Brain pericyte (primary cell): ENCODE measurements around the gene FAN1.

ENCODE experiments used
- DNase-seq: peaks from one replicate; pipeline ENCODE4 v3.0.0-alpha.2; 2012; ENCODE audit warnings: low read depth, low spot score

The FAN1 gene

DNA sequence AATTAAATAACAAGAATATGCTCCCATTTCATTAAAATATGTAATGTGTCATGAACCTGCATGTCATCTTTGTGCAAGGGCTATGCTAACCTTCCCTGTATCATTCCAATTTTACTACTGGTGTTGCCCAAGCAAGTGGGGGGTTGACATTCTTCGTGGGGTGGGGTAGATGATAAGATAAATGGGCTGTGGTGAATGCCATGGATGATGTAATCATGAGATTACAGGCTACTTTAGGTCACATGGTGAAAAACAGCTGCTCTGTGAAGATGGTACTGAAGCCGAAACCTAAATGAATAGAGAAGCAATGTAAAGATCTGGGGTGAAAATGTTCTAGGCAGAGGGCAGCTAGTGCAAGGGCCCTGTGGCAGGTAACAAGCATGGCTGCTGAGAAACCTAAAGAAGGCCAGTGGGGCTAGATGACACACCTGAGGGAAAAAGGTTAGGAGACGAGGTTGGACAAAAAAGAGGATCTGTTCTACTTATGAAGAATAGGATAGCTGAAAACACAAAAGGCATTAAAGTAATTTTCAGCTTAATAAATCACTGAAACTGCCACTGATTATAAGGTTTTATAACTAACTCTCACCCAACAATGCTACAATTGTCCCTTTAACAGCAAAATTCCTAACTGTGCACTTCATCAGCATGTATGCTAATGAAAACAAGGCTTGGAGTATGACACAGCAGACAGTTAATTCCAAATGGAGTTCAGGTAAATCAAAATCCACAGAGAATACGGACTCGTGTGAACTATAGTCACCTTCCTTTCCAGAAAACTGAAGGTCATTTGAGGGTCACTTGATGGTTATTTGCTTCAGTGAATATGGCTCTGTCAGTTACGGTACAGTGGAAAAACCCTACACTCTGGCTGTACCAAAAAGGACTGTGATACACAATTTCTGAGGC lies 52.8 kb downstream of the FAN1 start:
- no peak for DNase-seq

- DNase-seq, result no peak
Observed at GRCh38 chr15:30958219-30958618, 54.5 kb downstream of the FAN1 start.

DNA sequence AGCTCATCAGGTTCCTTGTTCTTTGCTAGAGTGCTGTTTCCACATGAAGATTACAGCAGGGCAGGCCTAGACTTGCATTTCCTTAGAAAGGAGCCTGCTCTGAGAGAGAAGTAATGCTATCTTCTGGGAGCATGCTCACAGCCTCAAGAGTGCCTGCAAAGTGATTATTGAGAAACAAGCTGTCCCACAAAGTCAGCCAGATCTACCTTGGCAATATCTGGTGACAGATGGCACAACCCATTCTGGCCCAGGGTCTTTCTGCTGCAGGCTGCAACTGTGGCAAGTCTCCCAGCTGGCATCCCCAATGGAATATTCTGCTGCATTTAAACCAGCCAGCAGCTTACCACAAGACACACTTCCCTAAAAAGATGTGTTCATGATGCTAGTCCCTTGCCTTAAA lies 58.4 kb downstream of the FAN1 start:
- no peak for DNase-seq

- no peak for DNase-seq
Observed at GRCh38 chr15:30962659-30963058, 58.9 kb downstream of the FAN1 start.

DNA sequence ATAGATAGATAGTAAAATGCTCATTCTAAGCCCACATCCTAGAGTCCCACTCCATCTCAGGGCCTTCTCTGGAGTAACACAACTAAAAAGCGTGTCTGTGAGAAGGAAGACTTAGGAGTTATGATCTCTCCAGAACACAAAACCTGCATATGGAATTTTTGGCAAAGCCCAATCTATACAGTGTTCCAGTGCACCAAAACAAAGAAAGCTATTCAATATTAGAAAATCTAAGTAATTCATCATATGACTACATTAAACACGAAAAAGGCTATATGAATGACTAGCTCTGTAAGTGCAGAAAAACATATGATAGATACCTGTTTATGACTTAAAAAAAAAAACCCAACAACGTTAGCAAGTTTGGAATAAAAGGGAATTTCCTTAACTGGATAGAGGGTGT lies 60.0 kb downstream of the FAN1 start:
- DNase-seq, result no peak

DNA sequence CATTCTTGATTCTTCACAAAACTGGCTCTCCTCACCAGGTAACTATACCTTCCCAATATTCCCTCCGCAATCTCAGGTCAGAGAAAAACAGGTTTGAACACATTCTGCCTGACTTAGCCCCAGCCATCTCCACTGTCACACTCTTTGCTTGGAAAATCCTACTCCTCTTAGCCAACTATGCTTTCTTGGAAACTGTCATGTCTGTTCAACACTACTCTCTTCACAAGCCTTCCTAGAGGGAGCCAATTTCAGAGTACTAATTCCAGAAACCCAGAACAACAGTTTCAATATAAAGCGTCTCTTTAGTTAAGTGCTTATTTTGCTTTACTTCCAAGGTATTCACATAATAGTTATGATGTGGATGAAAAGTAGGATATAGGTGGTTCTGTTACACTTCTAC lies 66.0 kb downstream of the FAN1 start:
- DNase-seq, result no peak

GRCh38 chr15:30973379-30973778 lies 69.7 kb downstream of the FAN1 start:
- DNase-seq, result no peak

- no peak for DNase-seq
Observed at GRCh38 chr15:30974112-30974511, 70.4 kb downstream of the FAN1 start.

DNA sequence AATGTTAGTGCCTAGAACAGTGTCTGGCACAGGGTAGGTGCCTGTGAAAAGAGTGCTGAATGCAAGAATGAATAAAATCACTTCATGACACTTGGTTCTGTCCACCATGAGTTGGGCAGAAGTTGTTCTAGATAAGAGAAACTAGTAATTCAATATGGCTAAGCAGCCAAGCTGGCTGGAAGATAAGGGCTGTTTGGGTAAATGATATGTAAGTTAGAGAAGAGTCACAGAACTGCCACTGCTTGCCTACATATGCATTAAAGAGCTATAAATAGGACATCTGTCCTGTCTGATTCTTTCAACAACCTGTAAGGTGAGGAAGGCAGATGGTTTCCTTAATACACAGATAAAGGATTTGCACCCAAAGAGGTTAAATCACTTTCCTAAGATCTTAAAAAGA lies 74.6 kb downstream of the FAN1 start:
- no peak for DNase-seq

- DNase-seq, result no peak
Observed at GRCh38 chr15:30979457-30979856, 75.7 kb downstream of the FAN1 start.

GRCh38 chr15:30984118-30984517 lies 80.4 kb downstream of the FAN1 start:
- no peak for DNase-seq

GRCh38 chr15:30984542-30984941 lies 80.8 kb downstream of the FAN1 start:
- no peak for DNase-seq

GRCh38 chr15:30985081-30985531 lies 81.4 kb downstream of the FAN1 start:
- no peak for DNase-seq

- DNase-seq, result no peak
Observed at GRCh38 chr15:30990036-30990435, 86.3 kb downstream of the FAN1 start.

GRCh38 chr15:30990446-30991254 lies 86.9 kb downstream of the FAN1 start:
- no peak for DNase-seq

- no peak for DNase-seq
Observed at GRCh38 chr15:30991255-30992235, 87.8 kb downstream of the FAN1 start, which contains the start of gene MTMR10. TSS of gene MTMR10 (minus strand) at chr15:30991628. CDS start at chr15:30991506, 122 bp downstream.

- no peak for DNase-seq
Observed at GRCh38 chr15:30992249-30992864, 88.6 kb downstream of the FAN1 start.
